ENCODE measurements around the gene TCTN1.
A peak's percentile ranks its signal among the peaks of the same experiment; 100 is the strongest.
"Not testable (repeated sequence)": the region's sequence is repeated elsewhere in the genome, so short reads cannot be mapped to it uniquely, and the experiment has no call there.

The TCTN1 gene

GRCh38 chr12:110579535-110580253, 34.2 kb upstream of the TCTN1 start:
- no peak for DNase-seq (ENCODE audit: low spot score)
- in situ Hi-C loops (cut with MboI; ENCODE audit: low pct_unique_long_range_greater_than_20kb, low sequenced_read_pairs, unreplicated experiment): no loop called here

GRCh38 chr12:110581931-110582275, 32.0 kb upstream of the TCTN1 start:
- no peak for DNase-seq (ENCODE audit: low spot score)
- TF ChIP-seq CTCF (IDR thresholded peaks at IDR 0.05; ENCODE audit: extremely low read depth, insufficient read depth, missing control alignments): no peak
- in situ Hi-C loops (cut with MboI; ENCODE audit: low pct_unique_long_range_greater_than_20kb, low sequenced_read_pairs, unreplicated experiment): no loop called here

More at GRCh38 chr12:110579535-110580253, 34.2 kb upstream of the TCTN1 start:
- no peak for TF ChIP-seq CTCF (IDR thresholded peaks at IDR 0.05; ENCODE audit: extremely low read depth, insufficient read depth, missing control alignments)

GRCh38 chr12:110582276-110583136, 31.4 kb upstream of the TCTN1 start:
- DNase-seq (ENCODE audit: low spot score): peak; percentile 56
- TF ChIP-seq CTCF (IDR thresholded peaks at IDR 0.05; ENCODE audit: extremely low read depth, insufficient read depth, missing control alignments): no peak
- in situ Hi-C loops (cut with MboI; ENCODE audit: low pct_unique_long_range_greater_than_20kb, low sequenced_read_pairs, unreplicated experiment): no loop called here

- peak; percentile 94 for DNase-seq (ENCODE audit: low spot score)
- no peak for TF ChIP-seq CTCF (IDR thresholded peaks at IDR 0.05; ENCODE audit: extremely low read depth, insufficient read depth, missing control alignments)
- in situ Hi-C loops (cut with MboI; ENCODE audit: low pct_unique_long_range_greater_than_20kb, low sequenced_read_pairs, unreplicated experiment): no loop called here
These were observed 30.5 kb upstream of the TCTN1 start, which contains the start of gene PPTC7 for GRCh38 chr12:110583137-110584059. Gene PPTC7 (minus strand): TSS chr12:110583318. CDS start chr12:110583031, 287 bp downstream.

GRCh38 chr12:110585231-110585799, 28.6 kb upstream of the TCTN1 start:
- TF ChIP-seq CTCF (IDR thresholded peaks at IDR 0.05; ENCODE audit: extremely low read depth, insufficient read depth, missing control alignments): no peak
- DNase-seq (ENCODE audit: low spot score): no peak
- in situ Hi-C loops (cut with MboI; ENCODE audit: low pct_unique_long_range_greater_than_20kb, low sequenced_read_pairs, unreplicated experiment): no loop called here

GRCh38 chr12:110587102-110587501, 26.8 kb upstream of the TCTN1 start:
- in situ Hi-C loops (cut with MboI; ENCODE audit: low pct_unique_long_range_greater_than_20kb, low sequenced_read_pairs, unreplicated experiment): not testable (repeated sequence)

More at GRCh38 chr12:110587102-110587501, 26.8 kb upstream of the TCTN1 start:
- DNase-seq (ENCODE audit: low spot score): not testable (repeated sequence)
